CD4-positive, alpha-beta T cell treated with Interleukin-10 for 1 hour (primary cell): ENCODE results near the gene LRRC73.
"Not testable (repeated sequence)": the region's sequence is repeated elsewhere in the genome, so short reads cannot be mapped to it uniquely, and the experiment has no call there.

Source experiments
- DNase-seq: peaks from one replicate; pipeline ENCODE4 v3.0.0-alpha.2; 2020

The LRRC73 gene

DNA sequence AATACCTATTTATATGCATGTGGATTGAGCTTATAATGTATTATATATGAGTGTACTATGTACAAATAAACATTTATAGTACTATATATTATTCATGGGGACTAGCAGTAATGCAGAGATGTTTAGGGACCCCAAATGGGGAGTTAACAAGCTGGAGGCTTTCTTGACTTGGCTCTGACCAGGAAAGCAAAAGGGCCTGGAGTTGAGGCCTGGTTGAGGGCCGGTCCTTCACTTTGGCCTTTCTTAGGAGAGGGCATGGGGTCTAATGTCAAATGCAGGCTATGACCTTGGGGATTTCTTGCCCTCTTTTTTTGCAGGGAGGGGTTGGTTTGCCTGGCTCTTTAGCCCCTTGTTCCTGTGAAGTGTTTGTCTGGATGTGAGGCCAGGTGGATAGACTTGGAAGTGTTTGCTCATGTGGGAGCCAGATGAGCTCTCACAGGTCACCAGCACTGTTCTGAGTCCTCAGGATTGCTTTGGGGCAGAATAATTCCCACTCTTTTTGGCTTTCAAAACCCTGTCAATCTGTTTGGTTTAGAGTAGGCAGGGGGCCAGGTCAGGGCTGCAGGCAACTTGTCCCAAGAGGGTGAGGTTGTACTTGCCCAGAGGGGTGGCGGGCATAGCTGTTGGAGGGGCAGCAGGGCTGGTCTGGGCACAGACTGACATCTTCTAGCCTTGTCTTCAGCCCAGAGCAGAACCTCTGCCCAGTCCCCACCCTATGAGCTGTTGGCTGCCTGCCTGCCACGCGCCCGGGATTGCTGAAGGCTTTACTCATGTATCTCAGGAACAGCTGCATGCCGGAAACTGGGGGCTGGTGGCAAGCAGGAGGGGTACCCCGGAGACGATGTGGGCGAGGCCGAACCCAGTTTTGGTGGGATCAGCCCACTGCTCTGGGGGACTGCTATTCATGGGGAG, 18.1 kb downstream of the LRRC73 start:
- no peak for DNase-seq

DNA sequence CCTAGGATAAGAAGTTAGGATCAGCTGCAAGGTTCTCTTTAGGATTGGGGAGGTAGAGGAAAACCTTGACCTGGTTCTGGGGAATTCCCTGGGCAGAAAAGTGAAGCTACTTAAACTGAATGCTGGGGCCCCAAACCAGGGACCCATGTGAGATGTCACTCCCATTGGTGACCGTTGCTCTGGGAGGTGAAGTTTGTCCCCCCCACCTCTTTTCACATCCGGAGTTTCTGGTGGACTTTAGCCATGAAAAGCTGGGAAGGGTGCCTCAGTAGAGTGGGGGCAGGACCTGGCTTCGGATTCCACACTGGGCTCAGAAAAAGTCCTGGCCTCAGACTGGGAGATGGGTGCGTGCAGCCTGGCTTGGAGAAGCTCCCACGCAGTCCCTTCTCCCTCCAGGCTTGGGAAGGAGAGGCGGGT, 19.6 kb downstream of the LRRC73 start:
- DNase-seq: no peak

DNA sequence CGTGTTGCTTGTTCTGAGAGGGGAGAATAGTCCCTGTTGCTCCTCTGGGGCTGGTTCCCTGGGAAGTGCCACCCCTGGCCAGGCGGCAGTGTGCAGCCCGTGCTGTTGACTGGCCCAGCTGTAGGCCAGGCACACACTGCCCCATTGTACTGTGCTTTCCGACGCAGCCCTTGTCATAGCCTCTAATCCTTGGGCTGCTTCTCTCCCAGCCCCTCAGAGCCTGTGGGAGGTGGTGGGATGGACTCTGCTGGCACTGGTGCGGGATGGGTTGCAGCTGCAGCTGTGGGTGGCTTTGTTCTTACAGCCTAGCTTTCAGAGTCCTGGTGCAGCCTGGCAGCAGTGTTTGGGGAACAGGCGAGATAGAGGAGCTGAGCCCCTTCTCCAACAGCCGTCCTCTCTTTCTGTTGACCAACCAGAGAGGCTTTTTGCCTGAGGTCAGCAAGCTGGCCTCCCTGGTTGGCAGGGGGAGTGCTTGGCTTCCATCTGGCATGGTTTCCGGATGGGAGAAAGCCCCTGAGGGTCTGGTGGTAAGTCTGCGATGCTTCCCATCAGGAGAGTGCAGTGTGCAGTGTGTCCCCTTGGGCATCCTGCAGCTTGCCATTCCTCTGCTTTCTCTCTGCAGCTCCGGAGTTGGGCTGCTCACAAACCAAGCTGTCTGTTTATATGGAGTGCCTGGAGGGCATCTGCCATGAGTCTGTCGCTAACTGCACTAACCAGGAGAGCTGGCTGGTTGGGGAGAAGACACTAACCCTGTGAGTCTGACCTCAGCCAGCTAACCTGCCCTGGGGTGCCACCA, 20.7 kb downstream of the LRRC73 start:
- no peak for DNase-seq

DNA sequence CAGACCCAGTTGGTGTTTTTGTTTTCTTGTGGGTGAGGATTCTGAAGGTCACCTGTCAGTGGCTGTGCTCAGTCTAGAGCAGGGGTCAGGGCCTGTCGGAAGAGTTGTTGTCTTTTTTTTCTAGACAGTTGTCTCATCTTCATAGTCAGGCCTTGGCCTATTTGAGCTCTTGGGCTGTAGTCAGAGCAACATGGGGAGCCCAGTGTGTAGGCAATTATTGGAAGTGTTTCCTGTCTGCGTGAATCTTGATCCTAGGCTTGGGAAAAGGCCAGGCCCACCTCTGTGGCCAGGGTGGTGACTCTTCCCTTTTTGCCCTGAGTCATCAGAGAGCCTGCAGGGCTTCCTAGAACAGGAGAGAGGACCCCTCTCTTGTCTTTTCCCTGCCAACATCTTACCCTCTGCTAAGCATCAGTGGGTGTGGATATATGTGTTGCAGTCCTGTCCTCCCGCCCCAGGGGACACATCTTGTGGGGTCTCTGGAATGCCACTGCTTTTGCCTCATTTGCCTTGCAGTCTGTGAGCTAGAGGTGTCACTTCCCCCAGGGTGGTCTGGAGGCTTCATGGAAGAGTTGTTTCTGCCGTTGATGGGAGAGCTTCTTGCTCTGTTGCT, 21.4 kb downstream of the LRRC73 start:
- DNase-seq: no peak

DNA sequence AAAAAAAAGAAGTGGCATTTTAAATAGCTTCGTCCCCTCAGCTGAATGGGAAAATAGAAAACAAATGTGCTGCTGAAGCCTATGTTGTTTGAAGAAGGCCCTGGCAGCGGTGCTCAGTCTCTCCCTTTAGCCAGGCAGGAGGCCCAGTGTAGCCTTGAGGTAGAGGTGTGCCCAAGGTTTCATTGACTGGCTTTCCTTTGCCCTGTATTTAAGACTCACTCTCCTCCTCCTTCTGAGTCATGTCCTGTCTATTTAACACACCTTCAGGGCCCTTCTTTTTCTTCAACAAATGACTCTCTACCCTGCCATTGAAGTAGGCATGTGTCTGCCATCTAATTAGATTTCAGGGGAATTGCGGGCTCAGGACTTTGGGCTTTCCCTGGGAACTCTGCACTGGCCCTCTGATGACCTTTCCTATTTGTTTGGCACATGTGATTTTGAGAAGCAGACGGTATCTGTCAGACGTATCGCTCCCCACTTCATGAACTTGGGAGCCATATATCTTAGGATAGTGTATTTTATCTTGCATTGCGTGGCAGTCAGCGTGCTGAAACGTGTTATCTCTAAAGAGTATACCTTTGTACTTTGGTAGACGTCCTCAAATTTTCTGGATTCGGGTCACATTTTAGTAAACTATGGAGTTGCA, 28.4 kb downstream of the LRRC73 start:
- DNase-seq: no peak

DNA sequence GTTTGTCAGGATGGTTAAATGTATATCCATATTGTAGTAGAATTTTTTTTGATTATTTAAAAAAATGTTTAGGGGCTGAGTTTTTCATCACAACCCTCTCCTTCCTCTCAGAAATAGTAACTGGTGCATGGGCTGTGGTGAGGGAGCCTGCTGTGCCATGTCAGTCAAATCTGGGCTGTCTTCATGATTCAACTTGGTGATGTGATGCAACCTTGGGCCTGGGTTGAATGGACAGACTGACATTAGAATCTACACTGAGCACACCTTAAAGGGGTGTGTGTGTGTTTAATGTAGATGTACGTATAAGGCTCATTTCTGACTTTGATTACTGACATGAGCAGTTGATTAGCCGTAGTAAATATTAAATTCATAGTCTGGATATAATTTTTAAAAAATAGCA, 29.1 kb downstream of the LRRC73 start:
- no peak for DNase-seq

DNA sequence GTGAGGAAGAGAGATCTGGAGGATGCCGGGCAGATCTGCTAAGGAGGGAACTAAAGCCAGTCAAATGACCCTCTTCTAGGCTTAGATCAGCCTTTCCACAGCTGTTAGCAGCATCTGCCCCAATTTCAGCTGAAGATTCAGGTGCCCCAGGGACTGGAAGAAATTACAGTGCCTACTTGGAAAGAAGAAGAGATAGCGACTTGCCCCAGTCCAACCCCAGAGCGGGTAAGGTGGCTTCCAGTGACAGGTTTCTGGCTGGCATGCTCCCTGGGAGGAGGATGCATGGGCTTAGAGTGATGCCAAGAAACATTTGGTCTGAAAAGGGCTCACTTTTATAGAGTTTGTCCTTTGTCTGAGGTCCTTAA, 32.2 kb downstream of the LRRC73 start:
- DNase-seq: peak; percentile 24

DNA sequence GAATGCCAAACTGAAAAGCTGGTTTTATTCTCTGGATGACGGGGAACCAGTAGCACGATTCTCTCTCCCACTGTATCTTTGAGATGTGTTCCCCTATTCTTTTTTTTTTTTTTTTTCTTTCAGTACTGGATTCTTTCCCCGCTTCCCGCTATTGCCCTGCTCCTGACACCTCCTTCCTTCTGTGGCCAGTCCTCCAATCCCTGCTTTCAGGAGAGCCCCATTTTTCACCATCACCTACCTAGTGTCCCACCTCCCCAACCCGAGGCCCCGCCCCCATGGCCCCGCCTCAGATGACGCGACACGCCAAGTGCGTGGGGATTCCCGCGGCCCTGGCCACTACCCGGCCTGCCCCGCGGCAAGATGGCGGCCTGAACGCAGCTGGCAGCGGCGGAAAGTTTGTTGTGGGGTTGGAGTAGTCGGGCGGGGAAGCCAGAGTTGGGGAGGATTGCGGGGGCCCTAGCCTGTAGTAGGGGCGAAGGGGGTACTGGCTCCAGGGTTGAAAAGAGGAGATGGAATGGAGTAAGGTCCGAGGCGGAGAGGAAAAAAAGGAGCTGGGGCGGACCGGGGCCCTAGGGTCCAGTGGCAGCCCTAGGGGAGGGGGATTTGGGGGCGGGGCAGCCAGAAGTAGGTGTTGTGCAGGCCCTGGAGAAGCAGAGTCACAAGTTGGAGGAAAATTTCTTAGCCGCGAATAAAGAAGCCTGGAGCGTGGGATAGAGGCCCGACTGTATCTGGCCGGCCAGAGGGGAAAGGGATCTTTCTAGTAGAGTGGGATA, 32.7 kb downstream of the LRRC73 start, which contains the start of gene TJAP1:
TSS of gene TJAP1 (plus strand) at position 336 of the 773 bp plus-strand sequence. CDS start 21,432 bp downstream, outside the sequence.
- peak; percentile 97 for DNase-seq

DNA sequence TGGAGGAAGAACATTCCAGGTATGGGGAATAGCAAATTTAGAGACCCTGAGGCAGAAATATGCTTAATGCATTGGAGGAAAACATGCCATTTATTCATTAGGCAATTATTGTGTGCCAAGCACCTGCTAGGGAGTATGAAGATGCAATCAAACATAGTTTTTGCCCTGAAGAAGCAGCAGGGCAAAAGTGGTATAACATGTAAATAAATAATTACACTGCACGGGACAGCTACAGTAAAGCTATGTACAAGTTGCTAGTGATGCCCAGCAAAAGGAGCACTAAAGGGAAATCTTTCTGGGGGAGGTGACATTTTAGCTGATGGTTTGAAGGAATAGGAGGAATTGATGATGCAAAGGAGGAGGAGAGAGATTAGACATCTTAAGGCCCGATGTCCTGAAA, 33.4 kb downstream of the LRRC73 start:
- DNase-seq: peak; percentile 21

DNA sequence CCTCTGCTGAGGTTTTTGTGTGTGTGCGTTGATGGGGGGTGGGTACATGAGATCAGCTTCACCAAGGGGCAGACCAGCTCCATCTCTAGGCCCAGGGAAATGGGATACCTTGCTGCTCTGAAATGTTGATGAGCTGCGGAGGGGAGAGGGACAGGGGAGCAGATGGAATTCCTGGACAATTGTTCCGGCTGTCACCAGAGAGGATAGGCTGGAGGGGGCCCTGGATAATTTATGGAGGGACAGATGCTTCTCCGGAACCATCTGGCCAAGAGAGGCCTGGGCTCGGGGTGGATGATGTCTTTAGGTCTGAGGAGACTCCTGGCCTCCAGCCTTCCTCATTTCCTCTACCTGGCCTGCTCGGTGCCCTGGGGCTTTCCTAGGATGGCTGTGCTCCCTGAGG, 34.6 kb downstream of the LRRC73 start:
- DNase-seq: no peak

DNA sequence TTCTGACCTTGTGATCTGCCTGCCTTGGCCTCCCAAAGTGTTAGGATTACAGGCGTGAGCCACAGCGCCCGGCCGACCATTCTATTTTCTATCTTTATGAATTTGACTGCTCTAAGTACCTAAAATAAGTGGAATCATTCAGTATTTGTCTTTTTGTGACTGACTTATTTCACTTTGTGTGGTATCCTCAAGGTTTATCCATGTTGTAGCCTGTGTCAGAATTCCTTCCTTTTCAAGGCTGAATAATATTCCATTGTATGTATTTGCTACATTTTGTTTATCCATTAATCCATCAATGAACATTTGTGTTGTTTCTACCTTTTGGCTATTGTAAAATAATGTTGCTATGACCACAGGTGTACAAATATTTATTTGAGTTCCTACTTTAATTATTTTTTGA, 37.6 kb downstream of the LRRC73 start:
- DNase-seq: no peak

DNA sequence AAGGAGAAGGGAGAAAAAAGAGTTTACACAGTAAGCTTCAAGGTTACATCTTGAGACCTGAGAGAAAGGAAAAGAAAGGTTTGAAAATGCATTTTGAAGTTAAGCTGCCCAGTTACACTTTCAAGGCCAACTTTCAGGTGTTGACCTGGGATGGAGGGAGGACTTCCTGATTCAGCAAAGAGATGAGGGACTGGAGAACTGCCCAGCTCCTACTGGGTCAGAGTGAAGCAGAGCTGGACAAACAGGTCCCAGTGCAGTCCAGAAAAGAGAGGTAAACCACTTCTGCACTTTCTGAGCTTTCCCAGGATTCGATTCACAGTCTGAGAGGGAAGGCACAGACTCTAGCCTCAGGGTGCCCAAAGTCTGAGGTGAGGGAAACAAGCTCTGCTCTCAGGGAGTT, 38.7 kb downstream of the LRRC73 start:
- DNase-seq: no peak

DNA sequence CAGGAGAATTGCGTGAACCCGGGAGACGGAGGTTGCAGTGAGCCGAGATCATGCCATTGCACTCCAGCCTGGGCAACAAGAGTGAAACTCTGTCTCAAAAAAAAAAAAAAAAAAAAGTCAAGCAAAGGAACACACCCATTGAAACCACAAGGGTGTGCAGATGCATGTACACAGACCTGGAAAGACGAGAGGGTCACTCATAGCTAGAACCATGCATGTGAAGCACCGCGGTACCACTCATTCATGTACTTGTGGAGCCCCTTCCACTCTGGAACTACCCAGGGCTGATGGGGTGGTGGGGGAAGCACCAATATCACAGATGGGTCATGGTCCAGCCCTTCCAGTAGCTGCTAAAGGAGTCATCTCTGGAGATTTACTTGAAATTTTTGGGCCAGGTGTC, 40.2 kb downstream of the LRRC73 start:
- DNase-seq: no peak

DNA sequence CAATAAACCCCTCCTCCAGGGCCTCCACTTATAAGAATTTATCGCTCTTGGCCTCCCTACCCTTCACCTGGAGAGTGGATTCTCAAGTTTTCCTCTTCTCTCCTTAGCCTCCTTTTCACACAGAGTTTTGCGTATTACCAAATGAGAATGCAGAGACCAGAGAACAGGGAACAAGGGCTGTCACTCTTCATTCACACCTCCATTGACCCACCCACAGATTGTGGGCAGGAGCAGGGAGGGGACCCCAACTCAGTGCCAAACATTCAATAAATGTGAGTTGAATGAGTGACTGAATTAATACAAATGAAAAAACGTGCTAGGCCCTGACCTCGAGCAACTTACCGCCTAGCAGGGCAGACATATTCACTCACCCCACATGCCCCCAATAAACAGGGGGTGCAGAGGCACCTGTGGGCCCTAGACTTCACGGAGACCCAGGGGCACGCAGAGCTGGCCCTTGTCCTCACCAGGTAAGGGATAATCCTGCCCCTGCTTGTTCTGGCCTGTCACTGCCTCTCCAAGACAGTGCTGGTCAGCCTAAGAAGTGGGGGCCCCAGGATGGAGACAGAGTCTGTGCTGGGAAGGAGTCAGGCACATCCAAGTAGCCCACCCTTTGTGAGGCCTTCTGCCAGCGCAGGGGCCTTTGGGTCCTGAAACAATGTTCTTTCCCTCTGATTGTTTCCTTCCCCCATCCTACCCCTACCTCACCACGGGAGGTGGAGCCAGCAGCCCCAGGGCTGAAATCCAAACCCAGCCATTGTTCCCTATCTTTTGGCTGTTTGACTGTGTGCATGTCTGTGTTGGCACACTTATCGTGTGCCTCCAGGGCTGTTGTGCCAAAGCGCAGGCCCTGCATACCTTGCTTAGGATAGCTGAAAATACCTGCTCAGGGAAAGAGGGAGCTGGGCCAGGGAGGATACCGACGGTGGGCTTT, 41.1 kb downstream of the LRRC73 start:
- no peak for DNase-seq

DNA sequence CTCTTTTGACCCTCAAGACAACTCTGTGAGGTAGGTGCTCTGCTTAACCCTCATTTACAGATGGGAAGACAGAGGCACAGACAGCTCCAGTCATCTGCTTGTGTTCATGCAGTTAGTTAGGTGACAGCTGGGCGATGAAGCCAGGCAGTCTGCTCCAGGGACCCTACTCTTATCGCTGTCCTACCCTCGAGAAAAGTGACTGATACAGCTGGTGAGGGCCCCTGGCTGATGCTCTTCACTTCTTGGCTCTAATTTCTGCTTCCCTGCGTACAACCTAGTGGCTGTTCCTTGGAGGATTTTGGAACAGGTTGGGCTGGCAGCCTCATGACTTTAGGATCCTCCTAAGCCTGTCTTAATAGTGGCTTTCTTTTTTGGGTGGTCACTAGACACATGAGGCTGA, 41.9 kb downstream of the LRRC73 start:
- no peak for DNase-seq

DNA sequence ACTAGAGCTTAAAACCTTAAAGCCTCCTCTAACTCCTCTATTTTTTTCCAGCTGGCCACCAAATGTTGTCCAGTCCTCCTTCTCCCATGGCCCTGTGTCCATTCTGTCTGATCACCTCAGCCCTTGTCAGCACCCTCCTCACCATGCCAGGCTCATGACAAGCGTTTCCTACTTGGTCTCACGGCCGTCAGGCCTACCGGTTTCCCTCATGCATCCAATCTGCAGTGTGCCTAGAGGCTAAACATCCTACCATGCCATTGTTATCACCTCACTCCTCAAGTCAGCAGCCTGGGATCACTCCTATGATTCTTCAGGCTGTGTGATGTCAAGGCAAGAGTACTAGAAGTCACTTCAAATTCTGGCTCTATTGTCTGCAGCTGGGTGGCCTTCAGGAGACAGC, 42.4 kb downstream of the LRRC73 start:
- no peak for DNase-seq

DNA sequence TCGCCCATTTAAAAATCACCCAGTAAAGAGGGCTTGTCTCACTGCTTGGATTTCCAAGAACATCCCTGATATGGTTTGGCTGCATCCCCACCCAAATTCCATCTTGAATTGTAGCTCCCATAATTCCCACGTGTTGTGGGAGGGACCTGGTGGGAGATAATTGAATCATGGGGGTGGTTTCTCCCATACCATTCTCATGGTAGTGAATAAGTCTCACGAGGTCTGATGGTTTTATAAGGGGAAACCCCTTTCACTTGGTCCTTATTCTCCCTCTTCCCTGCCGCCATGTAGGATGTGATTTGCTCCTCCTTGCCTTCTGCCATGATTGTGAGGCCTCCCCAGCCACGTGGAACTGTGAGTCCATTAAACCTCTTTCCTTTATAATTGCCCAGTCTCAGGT, 42.9 kb downstream of the LRRC73 start:
- DNase-seq: not testable (repeated sequence)

DNA sequence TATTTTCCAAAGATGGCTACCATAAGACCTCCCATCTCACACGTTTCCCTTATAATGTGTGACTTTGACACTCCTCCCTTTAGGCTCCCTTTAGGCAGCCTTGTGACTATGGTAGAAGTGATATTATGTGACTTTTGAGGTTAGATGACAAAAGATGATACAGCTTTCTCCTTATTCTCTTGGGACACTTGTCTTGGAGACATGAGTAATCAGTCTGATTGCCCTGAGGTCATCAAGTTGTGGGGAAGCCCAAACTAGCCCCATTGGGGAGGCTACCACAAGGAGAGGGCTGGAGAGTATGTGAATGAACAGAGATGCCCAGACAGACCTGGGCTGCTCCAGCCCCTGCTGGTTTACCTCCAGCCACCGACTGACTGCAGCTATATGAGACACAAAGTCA, 44.2 kb downstream of the LRRC73 start:
- no peak for DNase-seq

DNA sequence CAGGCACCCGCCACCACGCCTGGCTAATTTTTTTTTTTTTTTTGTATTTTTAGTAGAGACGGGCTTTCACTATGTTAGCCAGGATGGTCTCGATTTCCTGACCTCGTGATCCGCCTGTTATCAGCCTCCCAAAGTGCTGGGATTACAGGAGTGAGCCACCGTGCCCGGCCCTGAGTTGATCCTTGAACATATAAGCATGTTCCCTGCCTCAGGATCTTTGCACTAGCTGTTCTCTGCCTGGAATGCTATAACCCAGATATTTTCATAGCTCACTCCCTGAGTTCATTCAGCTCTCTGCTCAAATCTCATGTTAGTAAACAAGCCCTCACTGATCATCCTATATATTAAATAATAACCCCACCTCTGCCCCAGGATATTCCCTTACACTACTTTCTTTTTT, 45.8 kb downstream of the LRRC73 start:
- no peak for DNase-seq

DNA sequence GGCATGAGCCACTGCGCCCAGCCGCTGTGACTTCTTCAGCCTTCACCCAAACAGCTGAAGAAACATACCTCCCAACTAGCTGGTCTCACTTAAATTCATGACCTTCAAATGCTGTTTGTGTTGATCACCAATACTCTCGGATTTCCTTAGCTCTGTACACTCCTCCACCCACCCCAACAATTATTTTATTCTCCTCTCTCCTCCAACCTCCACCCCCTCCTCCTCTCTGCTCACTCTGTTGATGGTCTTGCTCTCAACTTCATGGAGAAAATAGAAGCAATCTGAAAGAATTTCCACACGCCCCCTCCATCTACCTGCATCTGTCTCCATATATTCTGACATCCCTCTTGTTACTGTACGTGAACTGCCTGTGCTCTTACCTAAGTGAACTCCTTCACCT, 48.2 kb downstream of the LRRC73 start:
- no peak for DNase-seq

DNA sequence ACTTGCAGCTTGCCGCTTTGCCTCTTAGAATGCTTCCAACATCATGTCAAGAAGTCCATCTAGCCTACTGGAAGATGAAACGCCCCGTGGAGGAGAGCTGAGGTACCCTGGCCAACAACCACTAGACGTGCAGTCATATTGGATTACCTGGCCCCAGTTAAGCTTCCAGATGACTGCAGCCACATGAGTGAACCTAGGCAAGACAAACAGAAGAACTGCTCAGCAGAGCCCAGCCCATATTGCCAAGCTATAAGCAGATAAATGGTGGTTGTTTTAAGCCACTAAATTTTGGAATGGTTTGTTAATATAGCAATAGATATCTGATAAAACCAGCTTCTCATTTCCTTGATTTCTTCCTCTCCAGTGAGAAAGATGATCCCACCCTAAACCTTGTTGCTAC, 50.1 kb downstream of the LRRC73 start:
- DNase-seq: no peak
